Neural cell (in vitro differentiated cells): ENCODE data around the gene UNC119B. TPM values are rescaled to one million over a fixed set of nuclear protein-coding genes. Genes with fewer than 3 reads are reported as not detected.

Source experiments
- H2AFZ ChIP-seq: fragments of 200-600, 300-800 bp; sonication (generic), shearing (Covaris generic); 2 replicates; pipeline ENCODE4 v1.6.0; 2014; ENCODE audit warnings: low read depth, mild to moderate bottlenecking, antibody characterized with exemption, low read length, moderate library complexity
- H3F3A ChIP-seq: fragments of 200-600 bp; shearing (Covaris generic); 2 replicates; pipeline ENCODE4 v1.6.1; 2016; ENCODE audit warnings: mild to moderate bottlenecking, moderate library complexity, mixed read lengths, antibody characterized with exemption, low read length; ENCODE audit not compliant: insufficient read depth, poor library complexity, severe bottlenecking
- H3K27ac ChIP-seq: fragments of 200-600, 300-800 bp; sonication (generic), shearing (Covaris generic); 2 replicates; pipeline ENCODE4 v1.5.1; 2014; ENCODE audit warnings: mild to moderate bottlenecking, low read length, moderate library complexity
- H3K27me3 ChIP-seq: fragments of 300-800, 200-600 bp; sonication (generic), shearing (Covaris generic); 2 replicates; pipeline ENCODE4 v1.6.0; 2014; ENCODE audit warnings: mild to moderate bottlenecking, low read depth, low read length, moderate library complexity; ENCODE audit not compliant: insufficient read depth
- H3K36me3 ChIP-seq: fragments of 300-800, 200-600 bp; sonication (generic), shearing (Covaris generic); 2 replicates; pipeline ENCODE4 v1.5.1; 2014; ENCODE audit warnings: mild to moderate bottlenecking, antibody characterized with exemption, low read length, moderate library complexity; ENCODE audit not compliant: insufficient read depth
- H3K4me2 ChIP-seq: fragments of 300-800, 200-600 bp; sonication (generic), shearing (Covaris generic); 2 replicates; pipeline ENCODE4 v1.6.0; 2014; ENCODE audit warnings: mild to moderate bottlenecking, low read length
- H3K4me3 ChIP-seq: fragments of 300-800, 200-600 bp; sonication (generic), shearing (Covaris generic); 2 replicates; pipeline ENCODE4 v1.5.1; 2014; ENCODE audit warnings: mild to moderate bottlenecking, low read length, moderate library complexity
- H3K79me2 ChIP-seq: fragments of 200-600 bp; shearing (Covaris generic); replicated peaks from 2 replicates; pipeline ENCODE4 v1.6.0; 2014; ENCODE audit warnings: mild to moderate bottlenecking, low read length, moderate library complexity; ENCODE audit not compliant: insufficient read depth
- H3K9ac ChIP-seq: fragments of 300-800, 200-600 bp; sonication (generic), shearing (Covaris generic); 2 replicates; pipeline ENCODE4 v1.6.1; 2016; ENCODE audit warnings: mild to moderate bottlenecking, low read length, mixed read lengths
- H3K9me2 ChIP-seq: fragments of 200-600 bp; shearing (Covaris generic); 2 replicates; pipeline ENCODE4 v1.6.1; 2016; ENCODE audit warnings: mild to moderate bottlenecking, low read length, mixed read lengths; ENCODE audit not compliant: insufficient read depth
- H3K9me3 ChIP-seq: fragments of 200-600, 300-800 bp; sonication (generic), shearing (Covaris generic); 2 replicates; pipeline ENCODE4 v1.6.1; 2016; ENCODE audit warnings: mild to moderate bottlenecking, mixed run types, low read length, moderate library complexity, mixed read lengths
- H4K20me1 ChIP-seq: fragments of 200-600 bp; shearing (Covaris generic); 2 replicates; pipeline ENCODE4 v1.6.1; 2016; ENCODE audit warnings: mild to moderate bottlenecking, mixed run types; ENCODE audit not compliant: insufficient read depth
- CTCF ChIP-seq: fragments of 450-650 bp; IDR thresholded peaks from 2 replicates; pipeline ENCODE4 v1.5.1; 2014; ENCODE audit warnings: antibody characterized with exemption, mild to moderate bottlenecking, moderate library complexity; ENCODE audit not compliant: poor library complexity, severe bottlenecking
- EP300 ChIP-seq: fragments of 450-650 bp; conservative IDR thresholded peaks from 2 replicates; pipeline ENCODE4 v1.6.1; 2014; ENCODE audit warnings: antibody characterized with exemption, mild to moderate bottlenecking, moderate library complexity; ENCODE audit not compliant: poor library complexity, severe bottlenecking
- EZH2 ChIP-seq: fragments of 200-600, 300-800 bp; shearing (Covaris generic), sonication (generic); IDR thresholded peaks from 2 replicates; pipeline ENCODE4 v1.6.1; 2014; ENCODE audit warnings: antibody characterized with exemption, low read length, borderline replicate concordance, mild to moderate bottlenecking; ENCODE audit not compliant: insufficient read depth, poor library complexity, severe bottlenecking
- MXI1 ChIP-seq: fragments of 450-650 bp; conservative IDR thresholded peaks from 2 replicates; pipeline ENCODE4 v1.6.1; 2014; ENCODE audit warnings: antibody characterized with exemption, mild to moderate bottlenecking; ENCODE audit not compliant: poor library complexity, severe bottlenecking
- POLR2AphosphoS5 ChIP-seq: IDR thresholded peaks from 2 replicates; pipeline ENCODE4 v1.6.1; 2012
- RAD21 ChIP-seq: fragments of 450-650 bp; conservative IDR thresholded peaks from 2 replicates; pipeline ENCODE4 v1.6.1; 2014; ENCODE audit warnings: antibody characterized with exemption, mild to moderate bottlenecking, moderate library complexity
- REST ChIP-seq: IDR thresholded peaks from 2 replicates; pipeline ENCODE4 v1.6.1; 2012; ENCODE audit warnings: borderline replicate concordance
- SMC3 ChIP-seq: fragments of 450-650 bp; conservative IDR thresholded peaks from 2 replicates; pipeline ENCODE4 v1.6.1; 2014; ENCODE audit warnings: antibody characterized with exemption, mild to moderate bottlenecking, moderate library complexity; ENCODE audit not compliant: poor library complexity
- TAF1 ChIP-seq: IDR thresholded peaks from 2 replicates; pipeline ENCODE4 v1.6.1; 2012; ENCODE audit warnings: low read depth
- polyA plus RNA-seq: library from polyadenylated mRNA; depleted of rRNA; stranded (reverse); fragments of >200 nt; gene quantifications from 2 replicates; pipeline ENCODE4 v1.2.3, GENCODE V29; 2014

The UNC119B gene
- polyA plus RNA-seq, 1 donor from 2014 or later, result 17.3 TPM

- Histone ChIP-seq H3K4me3 (no peak overlapping the region), H4K20me1 (no peaks in the 10 kb centered on the region), H3K9me2 (no peaks in the 10 kb centered on the region), H3K36me3 (peaks cover 5% of the 10 kb centered on the region), H2AFZ (no peak overlapping the region), H3K9ac (no peak overlapping the region), H3F3A (no peaks in the 10 kb centered on the region), H3K27me3 (no peaks in the 10 kb centered on the region), H3K27ac (no peak overlapping the region), H3K9me3 (no peaks in the 10 kb centered on the region), H3K4me2 (no peak overlapping the region), H3K79me2 (no peaks in the 10 kb centered on the region)
- TF ChIP-seq EP300, result no peak
- no peak for TF ChIP-seq RAD21
- no peak for TF ChIP-seq MXI1
- no peak for TF ChIP-seq TAF1
- no peak for TF ChIP-seq EZH2
- TF ChIP-seq SMC3, result no peak
- TF ChIP-seq REST, result no peak
- no peak for TF ChIP-seq CTCF
- no peak for TF ChIP-seq POLR2AphosphoS5
Observed at GRCh38 chr12:120719072-120719471, 8.8 kb downstream of the UNC119B start.

- no peak for TF ChIP-seq TAF1
- TF ChIP-seq POLR2AphosphoS5, result no peak
- Histone ChIP-seq H3K27ac (no peak overlapping the region), H3K9me3 (no peaks in the 10 kb centered on the region), H3K9me2 (no peaks in the 10 kb centered on the region), H3K79me2 (no peaks in the 10 kb centered on the region), H3K4me2 (no peak overlapping the region), H3K4me3 (no peak overlapping the region), H3K27me3 (no peaks in the 10 kb centered on the region), H3K36me3 (peaks cover 5% of the 10 kb centered on the region), H2AFZ (no peak overlapping the region), H3F3A (no peaks in the 10 kb centered on the region), H4K20me1 (no peaks in the 10 kb centered on the region), H3K9ac (no peak overlapping the region)
Observed at GRCh38 chr12:120719496-120720233, 9.4 kb downstream of the UNC119B start.
